ENCODE results near the gene TNNT1.
"Not testable (repeated sequence)": the region's sequence is repeated elsewhere in the genome, so short reads cannot be mapped to it uniquely, and the experiment has no call there.

Gene TNNT1

GRCh38 chr19:55149078-55150003, at the start of gene TNNT1:
Gene TNNT1, minus strand, starts transcription at chr19:55149206. Its CDS starts 2,049 bp downstream, at chr19:55147157.
- no peak for DNase-seq

GRCh38 chr19:55198651-55199050, 49.6 kb upstream of the TNNT1 start:
- DNase-seq = no peak

DNA sequence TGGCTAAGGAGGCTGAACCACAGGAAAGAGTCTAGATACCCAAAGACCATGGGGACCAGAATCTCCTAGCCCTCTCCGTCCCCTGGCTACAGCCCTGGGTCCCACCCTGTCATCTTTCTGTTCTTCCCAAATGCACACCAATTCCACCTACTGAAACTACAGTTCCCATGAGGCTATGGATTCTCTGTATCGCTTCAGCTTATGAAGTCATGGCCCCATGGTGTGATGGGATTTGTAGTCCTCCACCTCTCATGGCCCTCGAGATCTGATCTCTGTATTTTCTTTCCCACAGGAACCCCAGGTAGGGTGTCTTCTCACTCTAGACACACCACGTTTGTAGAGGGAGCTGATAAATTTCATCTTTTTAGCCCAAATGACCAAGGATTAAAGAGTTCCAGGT, 48.5 kb upstream of the TNNT1 start:
- peak in 1 of 58 donors; percentile 14 for DNase-seq

- DNase-seq = no peak
Observed at GRCh38 chr19:55196803-55197202, 47.8 kb upstream of the TNNT1 start.

- DNase-seq = peak in 44 of 58 donors; percentile 2 to 80 (median 44)
Observed at GRCh38 chr19:55193481-55193880, 44.5 kb upstream of the TNNT1 start.

DNA sequence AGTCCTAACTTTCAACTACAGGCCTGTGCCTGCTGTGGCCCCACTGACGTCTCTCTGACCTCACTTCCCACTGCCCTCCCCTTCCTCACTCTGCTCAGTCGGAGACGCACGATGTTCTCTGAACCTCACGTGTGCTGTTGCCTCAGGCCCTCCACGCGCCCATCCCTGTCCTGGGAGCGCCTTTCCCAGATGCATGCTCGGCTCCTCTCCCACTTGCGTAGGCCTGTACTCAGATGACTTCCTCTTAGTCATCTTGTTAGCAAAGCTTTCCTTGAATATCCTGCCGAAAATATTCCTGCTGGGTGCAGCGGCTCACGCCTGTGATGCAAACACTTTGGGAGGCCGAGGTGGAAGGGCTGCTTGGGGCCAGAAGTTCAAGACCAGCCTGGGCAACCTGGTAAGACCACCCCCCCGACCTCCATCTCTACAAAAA, 40.4 kb upstream of the TNNT1 start:
- DNase-seq = peak in 46 of 58 donors; percentile 5 to 80 (median 44)

- DNase-seq = no peak
Observed at GRCh38 chr19:55188625-55189024, 39.6 kb upstream of the TNNT1 start.

- no peak for DNase-seq
Observed at GRCh38 chr19:55186080-55186479, 37.1 kb upstream of the TNNT1 start.

DNA sequence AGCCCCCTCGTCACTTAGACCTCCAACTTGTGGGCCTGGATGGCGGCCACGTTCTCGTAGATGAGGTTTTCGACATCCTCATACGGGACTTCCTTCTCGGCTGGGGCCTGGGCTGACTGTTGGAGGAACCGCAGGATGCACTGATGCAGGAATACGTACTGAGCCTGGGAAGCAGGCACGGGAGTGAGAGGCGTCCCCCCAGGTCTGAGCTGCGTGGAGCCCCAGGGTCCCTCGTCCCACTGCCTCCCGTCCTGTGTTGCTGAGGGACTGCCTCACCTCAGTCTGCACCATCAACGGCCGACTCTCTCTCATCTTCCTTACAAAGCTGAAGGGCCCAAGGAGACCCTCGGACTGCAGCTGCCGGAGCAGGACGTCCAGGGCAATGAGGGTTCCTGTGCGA, 32.7 kb upstream of the TNNT1 start:
- DNase-seq = no peak

DNA sequence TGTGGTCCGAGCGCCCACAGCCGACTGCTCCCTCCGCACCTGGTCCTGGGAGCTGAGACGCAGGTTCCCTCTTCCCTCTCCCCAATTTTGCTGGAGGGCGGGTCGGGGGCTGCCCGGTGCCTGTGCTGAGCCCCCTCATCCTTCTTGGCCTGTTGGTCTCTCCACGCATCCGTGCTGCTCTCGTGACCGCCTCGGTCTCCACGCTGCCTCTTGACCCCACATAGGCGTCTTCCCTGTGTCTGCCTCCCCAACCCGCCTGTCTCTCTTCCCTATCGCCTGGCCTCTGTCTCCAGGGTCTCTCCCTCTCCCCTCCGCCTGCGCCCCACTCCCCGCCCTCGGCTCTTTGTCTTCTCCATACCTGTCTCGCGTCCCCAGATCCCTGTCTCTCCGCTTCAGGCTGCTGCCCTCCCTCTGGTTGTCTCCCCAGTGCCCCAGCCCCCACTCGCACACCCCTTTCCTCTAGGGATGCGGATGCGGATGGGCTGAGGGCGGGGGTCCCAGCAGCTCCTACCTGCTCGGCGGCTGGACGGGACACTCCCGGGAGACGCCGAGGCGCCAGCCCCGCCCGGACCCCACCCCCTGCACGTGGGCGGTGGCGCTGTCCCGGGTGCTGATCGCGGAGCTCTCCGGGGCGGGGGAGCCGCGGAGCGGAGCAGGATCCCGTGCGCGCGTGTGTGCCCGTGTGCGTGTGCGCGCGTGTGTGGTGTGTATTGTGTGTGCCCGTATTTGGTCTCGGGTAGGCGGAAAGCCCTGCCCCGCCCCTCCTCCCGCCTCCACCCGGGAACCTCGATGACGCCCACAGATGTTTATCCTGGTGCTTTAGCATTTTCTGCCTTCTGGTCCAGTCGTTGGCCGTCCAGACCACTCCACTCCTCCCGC, 30.8 kb upstream of the TNNT1 start, which contains the start of gene SYT5:
Gene SYT5 (minus strand): TSS at position 684 of the 879 bp plus-strand sequence. CDS start 1,248 bp downstream, outside the sequence.
- peak in 23 of 58 donors; percentile 5 to 65 (median 26) for DNase-seq

- peak; percentile 39 to 93 (median 83) for DNase-seq
Observed at GRCh38 chr19:55178781-55179599, 30.0 kb upstream of the TNNT1 start.

- DNase-seq = no peak
Observed at GRCh38 chr19:55176076-55176475, 27.1 kb upstream of the TNNT1 start.

DNA sequence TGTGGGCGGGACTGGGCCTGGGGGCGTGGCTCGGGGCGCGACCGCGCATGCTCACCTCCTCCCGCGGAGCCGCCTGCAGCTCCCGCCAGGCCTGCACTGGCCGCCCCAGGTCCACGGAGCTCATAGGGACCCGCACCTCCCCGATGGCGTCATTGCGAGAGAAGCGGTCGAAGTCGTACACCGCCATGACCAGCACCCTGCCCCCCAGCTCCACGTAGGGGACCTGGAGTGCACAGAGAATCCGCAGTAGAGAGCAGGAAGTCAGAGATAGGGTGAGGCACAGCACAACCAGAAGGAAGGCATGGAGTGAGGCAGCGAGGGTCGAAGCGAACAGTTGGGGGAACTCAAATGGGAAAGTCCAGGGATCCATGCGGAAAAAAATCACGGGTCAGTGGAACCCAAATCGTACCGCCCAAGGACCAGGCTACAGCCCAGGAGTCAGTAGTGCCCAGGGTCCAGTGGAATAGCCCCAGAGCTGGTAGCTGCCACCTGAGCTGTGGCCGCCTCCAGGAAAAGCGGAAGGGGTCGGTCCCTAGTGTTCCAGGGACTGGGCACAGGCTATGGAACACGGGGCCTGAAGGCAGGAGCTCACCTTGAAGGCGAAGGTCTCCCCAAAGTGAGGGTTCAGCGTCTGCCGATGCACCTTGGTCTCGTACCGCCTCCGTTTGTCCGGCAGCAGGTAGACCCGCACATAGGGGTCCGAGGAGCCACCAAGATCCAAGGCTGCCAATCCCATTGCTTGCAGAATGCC, 26.3 kb upstream of the TNNT1 start:
- peak in 10 of 58 donors; percentile 1 to 27 (median 12) for DNase-seq

DNA sequence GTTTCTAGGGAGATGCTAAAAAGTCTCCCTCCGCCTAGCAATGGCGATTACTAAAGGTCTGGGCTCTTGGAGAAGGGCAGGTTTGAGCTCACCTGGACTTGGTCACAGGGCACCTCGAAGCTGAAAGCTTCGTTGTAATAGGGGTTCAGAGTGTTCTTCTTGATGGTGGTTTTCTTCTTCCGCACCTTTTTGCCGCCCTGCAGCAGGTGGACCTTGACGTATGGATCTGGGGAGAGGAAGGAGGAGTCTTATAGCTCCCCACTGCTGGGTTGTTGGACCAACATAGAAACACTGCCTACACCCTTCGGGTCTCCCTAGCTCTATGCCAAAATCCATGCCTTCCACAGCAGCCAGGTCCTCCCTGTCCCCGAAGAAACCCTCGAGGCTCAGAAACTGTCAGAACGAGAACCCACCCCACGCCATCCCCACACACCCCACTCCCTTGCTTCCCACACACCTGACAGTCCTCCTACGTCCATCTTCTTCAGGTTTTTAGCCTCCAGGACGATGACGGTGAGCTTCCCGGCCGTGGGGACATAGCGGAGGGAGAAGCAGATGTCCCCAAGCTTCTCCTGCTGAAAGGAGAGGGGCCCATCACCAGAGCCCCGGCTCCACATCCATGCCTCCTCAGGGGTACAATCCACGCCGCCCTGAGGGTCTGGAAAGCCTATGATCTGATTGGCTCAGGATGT, 25.6 kb upstream of the TNNT1 start:
- peak in 3 of 58 donors; percentile 7 to 26 (median 10) for DNase-seq

- DNase-seq = peak in 19 of 58 donors; percentile 4 to 60 (median 23)
Observed at GRCh38 chr19:55173714-55174409, 24.9 kb upstream of the TNNT1 start.

- DNase-seq = peak in 1 of 58 donors; percentile 1
Observed at GRCh38 chr19:55173186-55173713, 24.2 kb upstream of the TNNT1 start.

DNA sequence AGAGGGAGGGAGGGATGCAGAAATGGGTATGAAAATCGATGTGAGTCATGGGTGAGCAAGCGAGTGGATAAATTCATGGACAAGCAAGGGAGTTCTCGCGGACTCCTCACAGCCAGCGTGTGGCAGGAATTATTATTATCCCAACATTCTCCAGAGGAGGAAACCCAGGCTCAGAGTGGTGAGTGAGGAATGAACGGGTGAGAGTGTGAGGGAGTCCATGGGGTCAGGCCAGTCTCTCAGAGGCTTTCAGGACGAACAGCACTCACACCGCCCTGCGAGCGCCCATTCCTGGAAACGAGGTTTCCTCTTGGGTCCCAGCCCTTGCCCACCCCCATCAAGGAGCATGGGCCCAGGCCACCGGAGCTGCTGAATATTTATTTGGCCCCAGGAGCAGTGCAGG, 23.7 kb upstream of the TNNT1 start:
- DNase-seq = no peak

DNA sequence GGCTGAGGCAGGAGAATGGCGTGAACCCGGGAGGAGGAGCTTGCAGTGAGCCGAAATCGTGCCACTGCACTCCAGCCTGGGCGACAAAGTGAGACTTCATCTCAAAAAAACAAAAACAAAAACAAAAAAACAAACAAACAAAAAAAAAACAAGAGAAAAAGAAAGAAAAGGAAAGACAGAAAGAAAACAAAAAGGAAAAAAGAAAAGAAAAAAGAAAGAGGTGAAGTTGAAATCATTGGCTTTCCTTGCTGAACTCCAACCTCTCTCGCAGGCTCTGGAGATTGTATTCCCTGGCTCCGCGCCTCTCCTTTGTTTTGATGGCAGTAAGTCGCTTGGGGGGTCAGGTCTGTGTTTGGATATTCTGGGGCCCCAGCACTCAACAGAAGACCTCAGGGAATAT, 23.3 kb upstream of the TNNT1 start:
- DNase-seq = not testable (repeated sequence)
